ENCODE data around the gene DDI2. TPM values are rescaled to one million over a fixed set of nuclear protein-coding genes. Genes with fewer than 3 reads are reported as not detected.

Gene DDI2
- total and polyA plus RNA-seq, 12 donors = 2.1 to 29.6 (median 23.9) TPM

- no peaks in the 10 kb centered on the region for H3K9me3 ChIP-seq
- no peak for DNase-seq
- no peak for TF ChIP-seq CTCF (IDR thresholded peaks at IDR 0.05)
- intact Hi-C loops (cut with DNase I) = loop anchor here in 1 of 10 donors (10.0 kb wide), 1 partner anchor 49 kb away; the partner anchor contains the start of gene SLC25A34
- peak overlapping the region in 7 of 10 donors; percentile 91 to 97 (median 95) for H3K27ac ChIP-seq
- H3K36me3 ChIP-seq = peaks cover 0 to 17% (median 0%) of the 10 kb centered on the region in 9 donors
- no peaks in the 10 kb centered on the region for H3K27me3 ChIP-seq
- H3K4me3 ChIP-seq = peak overlapping the region in 9 of 10 donors; percentile 66 to 98 (median 94)
- 45 to 56% methylated on average over 4 of the region's 4 CpGs for WGBS, 2 donors
- no peak for ATAC-seq
- peaks cover 3 to 64% (median 44%) of the 10 kb centered on the region in 9 donors for H3K4me1 ChIP-seq
Observed at GRCh38 chr1:15685820-15686219, 68.6 kb downstream of the DDI2 start.

GRCh38 chr1:15687446-15687845 is 70.2 kb downstream of the DDI2 start:
- H3K27ac ChIP-seq = peak overlapping the region in 1 of 10 donors; percentile 36
- TF ChIP-seq CTCF (IDR thresholded peaks at IDR 0.05) = no peak
- intact Hi-C loops (cut with DNase I) = loop anchor here in 1 of 10 donors (10.0 kb wide), 1 partner anchor 47 kb away; the partner anchor contains the start of gene SLC25A34
- H3K36me3 ChIP-seq = peaks cover 0 to 17% (median 0%) of the 10 kb centered on the region in 9 donors
- H3K4me1 ChIP-seq = peaks cover 13 to 66% (median 51%) of the 10 kb centered on the region in 9 donors
- DNase-seq (no peak), ATAC-seq (no peak)
- 85 to 87% methylated on average over 2 of the region's 2 CpGs for WGBS, 2 donors
- no peak overlapping the region for H3K4me3 ChIP-seq
- no peaks in the 10 kb centered on the region for H3K9me3 ChIP-seq
- no peaks in the 10 kb centered on the region for H3K27me3 ChIP-seq

DNA sequence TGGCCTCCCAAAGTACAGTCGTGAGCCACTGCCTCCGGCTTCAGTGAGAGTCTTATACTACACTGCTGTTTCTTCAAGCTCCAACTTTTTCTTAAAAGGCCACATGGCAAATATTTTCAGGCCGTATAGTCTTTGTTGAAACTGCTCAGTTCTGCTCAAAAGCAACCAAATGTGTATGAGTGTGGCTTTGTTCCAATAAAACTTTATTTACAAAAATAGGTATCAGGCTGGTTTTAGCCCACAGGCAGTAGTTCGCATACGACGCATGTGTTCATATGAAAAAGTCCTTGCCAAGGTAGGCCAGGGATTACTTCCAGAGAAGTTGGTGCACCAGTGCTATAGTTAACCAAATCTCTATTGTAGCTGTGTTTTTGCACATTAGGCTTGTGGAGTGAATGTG is 73.1 kb downstream of the DDI2 start:
- no peak for ATAC-seq
- no peaks in the 10 kb centered on the region for H3K9me3 ChIP-seq
- intact Hi-C loops (cut with DNase I) = loop anchor here in 1 of 10 donors (10.0 kb wide), 1 partner anchor 86 kb away; no protein-coding TSS in a partner anchor
- no peak for TF ChIP-seq CTCF (IDR thresholded peaks at IDR 0.05)
- peaks cover 0 to 17% (median 0%) of the 10 kb centered on the region in 9 donors for H3K36me3 ChIP-seq
- H3K4me1 ChIP-seq = peaks cover 15 to 72% (median 58%) of the 10 kb centered on the region in 9 donors
- H3K27me3 ChIP-seq = no peaks in the 10 kb centered on the region
- no peak for DNase-seq
- peak overlapping the region in 4 of 10 donors; percentile 18 to 83 (median 64) for H3K27ac ChIP-seq
- WGBS, 2 donors = 94% methylated on average over 6 of the region's 6 CpGs
- H3K4me3 ChIP-seq = no peak overlapping the region

DNA sequence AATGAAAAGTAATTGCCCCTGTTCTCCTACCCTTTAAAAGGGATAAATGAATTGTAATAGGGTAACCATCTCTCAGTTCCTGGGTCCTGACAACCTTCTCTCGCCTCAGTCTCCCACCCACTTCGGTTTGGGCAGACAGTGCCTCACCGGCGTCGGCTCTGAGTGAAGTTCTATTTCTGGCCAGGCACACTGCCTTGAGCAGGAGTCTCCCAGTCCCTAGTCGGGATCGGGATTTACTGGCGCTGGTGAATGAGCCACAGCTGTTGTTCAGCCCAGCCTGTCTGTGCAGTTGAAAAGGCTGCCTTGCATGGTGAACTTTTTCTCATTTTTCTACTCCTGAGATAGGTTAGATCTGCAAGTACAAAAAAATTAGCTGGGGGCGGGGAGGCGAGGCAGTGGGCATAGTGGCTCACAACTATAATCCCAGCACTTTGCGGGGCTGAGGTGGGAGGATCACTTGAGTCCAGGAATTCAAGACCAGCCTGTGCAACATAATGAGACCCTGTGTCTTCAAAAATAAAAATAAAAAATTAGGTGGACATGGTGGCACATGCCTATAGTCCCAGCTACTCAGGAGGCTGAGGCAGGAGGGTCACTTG is 74.3 kb downstream of the DDI2 start:
- Histone ChIP-seq H3K27me3 (no peaks in the 10 kb centered on the region), H3K4me1 (peaks cover 12 to 61% (median 48%) of the 10 kb centered on the region in 9 donors), H3K36me3 (peaks cover 0 to 23% (median 0%) of the 10 kb centered on the region in 9 donors), H3K9me3 (no peaks in the 10 kb centered on the region), H3K27ac (peak overlapping the region in 9 of 10 donors; percentile 10 to 83 (median 45)), H3K4me3 (peak overlapping the region in 1 of 10 donors; percentile 23)
- TF ChIP-seq CTCF (IDR thresholded peaks at IDR 0.05) = no peak
- peak; percentile 86 to 92 (median 90) for ATAC-seq
- peak; percentile 46 to 68 for DNase-seq
- WGBS, 2 donors = 31 to 41% methylated on average over 11 of the region's 11 CpGs
- intact Hi-C loops (cut with DNase I) = loop anchor here in 1 of 10 donors (10.0 kb wide), 1 partner anchor 87 kb away; no protein-coding TSS in a partner anchor

Measured in heart right ventricle (tissue), 16 donors.